Muscle layer of duodenum (tissue), 2 donors: ENCODE measurements around the gene PDXDC1.
"Not testable (repeated sequence)": the region's sequence is repeated elsewhere in the genome, so short reads cannot be mapped to it uniquely, and the experiment has no call there.

Experiments
- H3K27ac ChIP-seq: one replicate; pipeline ENCODE4 v1.7.0; 2013; ENCODE audit warnings: mild to moderate bottlenecking, low read length
- H3K27me3 ChIP-seq: one replicate; pipeline ENCODE4 v1.7.0; 2013; ENCODE audit warnings: low read depth, mild to moderate bottlenecking, control low read depth, low read length
- H3K36me3 ChIP-seq, 2 donors: one replicate each; pipeline ENCODE4 v1.7.0; 2013; ENCODE audit warnings: low read length in 2 of 2, control low read depth in 1 of 2, mild to moderate bottlenecking in 1 of 2; ENCODE audit not compliant: insufficient read depth in 2 of 2, control insufficient read depth in 1 of 2
- H3K4me1 ChIP-seq, 2 donors: one replicate each; pipeline ENCODE4 v1.7.0; 2013; ENCODE audit warnings: low read length in 2 of 2, mild to moderate bottlenecking in 2 of 2, control low read depth in 1 of 2, moderate library complexity in 1 of 2; ENCODE audit not compliant: insufficient read depth in 2 of 2, control insufficient read depth in 1 of 2
- H3K4me3 ChIP-seq, 2 donors: one replicate each; pipeline ENCODE4 v1.7.0; 2013; ENCODE audit warnings: low read length in 2 of 2, low read depth in 1 of 2, mild to moderate bottlenecking in 1 of 2
- H3K9me3 ChIP-seq, 2 donors: one replicate each; pipeline ENCODE4 v1.7.0; 2013; ENCODE audit warnings: low read length in 2 of 2, control low read depth in 1 of 2, mild to moderate bottlenecking in 1 of 2; ENCODE audit not compliant: control insufficient read depth in 1 of 2
- donor health status: healthy.

PDXDC1 gene

GRCh38 chr16:15144781-15145417, 170.1 kb downstream of the PDXDC1 start:
- Histone ChIP-seq H3K4me1 (peaks cover 0 to 53% of the 10 kb centered on the region in 2 donors), H3K4me3 (peak overlapping the region in 1 of 2 donors; percentile 42)
- H3K27me3 ChIP-seq, H3K27ac ChIP-seq, H3K36me3 ChIP-seq, H3K9me3 ChIP-seq: not testable (repeated sequence)

GRCh38 chr16:15145418-15146263, 170.8 kb downstream of the PDXDC1 start:
- Histone ChIP-seq H3K4me3 (peak overlapping the region in 1 of 2 donors; percentile 24), H3K4me1 (peaks cover 0 to 49% of the 10 kb centered on the region in 2 donors)
- H3K27me3 ChIP-seq, H3K27ac ChIP-seq, H3K9me3 ChIP-seq, H3K36me3 ChIP-seq: not testable (repeated sequence)

- not testable (repeated sequence) for H3K36me3 ChIP-seq, H3K4me3 ChIP-seq, H3K27me3 ChIP-seq, H3K27ac ChIP-seq, H3K9me3 ChIP-seq
- peaks cover 0 to 45% of the 10 kb centered on the region in 2 donors for H3K4me1 ChIP-seq
Measured at GRCh38 chr16:15146264-15146662, 171.4 kb downstream of the PDXDC1 start.

- peaks cover 0 to 35% of the 10 kb centered on the region in 2 donors for H3K4me1 ChIP-seq
- not testable (repeated sequence) for H3K27me3 ChIP-seq, H3K4me3 ChIP-seq
Measured at GRCh38 chr16:15148831-15149230, 174.0 kb downstream of the PDXDC1 start.

GRCh38 chr16:15149260-15149659, 174.4 kb downstream of the PDXDC1 start:
- not testable (repeated sequence) for H3K27me3 ChIP-seq, H3K9me3 ChIP-seq, H3K27ac ChIP-seq, H3K36me3 ChIP-seq, H3K4me3 ChIP-seq
- peaks cover 0 to 32% of the 10 kb centered on the region in 2 donors for H3K4me1 ChIP-seq

More at GRCh38 chr16:15148831-15149230, 174.0 kb downstream of the PDXDC1 start:
- not testable (repeated sequence) for H3K36me3 ChIP-seq, H3K27ac ChIP-seq, H3K9me3 ChIP-seq

- H3K27me3 ChIP-seq, H3K9me3 ChIP-seq, H3K36me3 ChIP-seq, H3K27ac ChIP-seq, H3K4me1 ChIP-seq: not testable (repeated sequence)
- H3K4me3 ChIP-seq: peak overlapping the region in 1 of 2 donors; percentile 52
Measured at GRCh38 chr16:15154005-15154404, 179.2 kb downstream of the PDXDC1 start.

GRCh38 chr16:15154650-15155562, 180.1 kb downstream of the PDXDC1 start:
- not testable (repeated sequence) for H3K27ac ChIP-seq, H3K9me3 ChIP-seq, H3K36me3 ChIP-seq, H3K27me3 ChIP-seq, H3K4me1 ChIP-seq, H3K4me3 ChIP-seq

- not testable (repeated sequence) for H3K27ac ChIP-seq, H3K9me3 ChIP-seq, H3K27me3 ChIP-seq, H3K36me3 ChIP-seq, H3K4me1 ChIP-seq, H3K4me3 ChIP-seq
Measured at GRCh38 chr16:15157644-15158043, 182.8 kb downstream of the PDXDC1 start.

GRCh38 chr16:15159671-15160070, 184.8 kb downstream of the PDXDC1 start:
- H3K4me3 ChIP-seq, H3K27ac ChIP-seq, H3K4me1 ChIP-seq, H3K27me3 ChIP-seq, H3K9me3 ChIP-seq, H3K36me3 ChIP-seq: not testable (repeated sequence)

- not testable (repeated sequence) for H3K36me3 ChIP-seq, H3K4me3 ChIP-seq, H3K4me1 ChIP-seq, H3K9me3 ChIP-seq, H3K27me3 ChIP-seq, H3K27ac ChIP-seq
Measured at GRCh38 chr16:15160571-15160970, 185.7 kb downstream of the PDXDC1 start.

- not testable (repeated sequence) for H3K27ac ChIP-seq, H3K4me1 ChIP-seq, H3K27me3 ChIP-seq, H3K9me3 ChIP-seq, H3K4me3 ChIP-seq, H3K36me3 ChIP-seq
Measured at GRCh38 chr16:15163055-15163454, 188.2 kb downstream of the PDXDC1 start.
